Breast epithelium (tissue), 4 donors: Measurements from ENCODE around the gene FGF2. TPM values are rescaled to one million over a fixed set of nuclear protein-coding genes. Genes with fewer than 3 reads are reported as not detected.
A peak's percentile ranks its signal among the peaks of the same experiment; 100 is the strongest.

Experiments used
- DNase-seq, 2 donors: peaks; one replicate each; pipeline ENCODE4 v3.0.0-alpha.2; 2019; ENCODE audit warnings: low spot score in 2 of 2
- H3K27ac ChIP-seq, 2 donors: fragments of 200-600 bp; sonication (generic) in 1 of 2; one replicate each; pipeline ENCODE4 v1.5.1; 2016 to 2019; ENCODE audit warnings: mild to moderate bottlenecking in 1 of 2
- H3K27me3 ChIP-seq, 2 donors: fragments of 200-600 bp; sonication (generic) in 1 of 2; one replicate each; pipeline versions ENCODE4 v1.5.1 to v1.6.0; 2017 to 2019; ENCODE audit warnings: control low read depth in 1 of 2, mild to moderate bottlenecking in 1 of 2
- H3K36me3 ChIP-seq: fragments of 200-600 bp; one replicate; pipeline ENCODE4 v1.5.1; 2019
- H3K4me1 ChIP-seq, 2 donors: fragments of 200-600 bp; sonication (generic); one replicate each; pipeline ENCODE4 v1.5.1; 2016 to 2019; ENCODE audit warnings: control low read depth in 1 of 2
- H3K4me3 ChIP-seq, 3 donors: fragments of 200-600 bp; sonication (generic); 1 replicate in 2 of 3; 2 replicates in 1 of 3; pipeline ENCODE4 v1.5.1; 2016 to 2019; ENCODE audit warnings: mild to moderate bottlenecking in 3 of 3, moderate library complexity in 2 of 3
- H3K9me3 ChIP-seq, 2 donors: fragments of 200-600 bp; sonication (generic) in 1 of 2; one replicate each; pipeline ENCODE4 v1.5.1; 2016 to 2019; ENCODE audit warnings: control low read depth in 1 of 2
- CTCF ChIP-seq, 3 donors: fragments of 450-650 bp; IDR thresholded peaks; one replicate each; pipeline ENCODE4 v1.5.1; 2016 to 2017; ENCODE audit warnings: antibody characterized with exemption in 3 of 3, mild to moderate bottlenecking in 3 of 3, moderate library complexity in 3 of 3
- POLR2A ChIP-seq: fragments of 450-650 bp; IDR thresholded peaks from one replicate; pipeline ENCODE4 v1.6.1; 2016; ENCODE audit warnings: antibody characterized with exemption, mild to moderate bottlenecking, moderate library complexity
- POLR2AphosphoS5 ChIP-seq, 3 donors: sonication (generic); formaldehyde crosslinking; IDR thresholded peaks; one replicate each; pipeline ENCODE4 v1.6.1; 2017; ENCODE audit warnings: antibody characterized with exemption in 3 of 3
- intact Hi-C: fragments of 100-400 bp; cut with DNase I; formaldehyde crosslinking; loops from one replicate; pipeline ENCODE4 v1.15.1; 2023; ENCODE audit warnings: low total_unique reads
- total RNA-seq, 3 donors: library from RNA; depleted of rRNA; stranded (reverse); fragments of >200 nt; gene quantifications; one replicate each; pipeline ENCODE4 v1.1.0, GENCODE V29; 2016

The FGF2 gene
- total RNA-seq, 3 donors from 2014 or later, result 21.6 to 53.6 (median 33.0) TPM

- intact Hi-C loops, result loop anchor here (5.0 kb wide), 1 partner anchor 1035 kb away; no protein-coding TSS in a partner anchor
- Histone ChIP-seq H3K9me3 (no peaks in the 10 kb centered on the region), H3K4me1 (peaks cover 0 to 5% of the 10 kb centered on the region in 2 donors), H3K36me3 (no peaks in the 10 kb centered on the region), H3K27me3 (no peaks in the 10 kb centered on the region), H3K4me3 (no peak overlapping the region), H3K27ac (no peak overlapping the region)
- DNase-seq, result no peak
- TF ChIP-seq POLR2AphosphoS5 (IDR thresholded peaks at IDR 0.05) (no peak), POLR2A (no peak), CTCF (IDR thresholded peaks at IDR 0.05) (no peak)
These were observed 4.2 kb upstream of the FGF2 start for GRCh38 chr4:122822466-122822865.

GRCh38 chr4:122823476-122823875, 3.2 kb upstream of the FGF2 start:
- H3K9me3 ChIP-seq, result no peaks in the 10 kb centered on the region
- H3K27me3 ChIP-seq, result no peaks in the 10 kb centered on the region
- H3K4me3 ChIP-seq, result no peak overlapping the region
- H3K36me3 ChIP-seq, result no peaks in the 10 kb centered on the region
- no peak for DNase-seq
- no peak overlapping the region for H3K27ac ChIP-seq
- peaks cover 2 to 5% of the 10 kb centered on the region in 2 donors for H3K4me1 ChIP-seq
- TF ChIP-seq CTCF (IDR thresholded peaks at IDR 0.05) (no peak), POLR2AphosphoS5 (IDR thresholded peaks at IDR 0.05) (no peak), POLR2A (no peak)
- intact Hi-C loops, result loop anchor here (5.0 kb wide), 1 partner anchor 1036 kb away; no protein-coding TSS in a partner anchor

- Histone ChIP-seq H3K4me1 (peaks cover 2 to 5% of the 10 kb centered on the region in 2 donors), H3K9me3 (no peaks in the 10 kb centered on the region), H3K27me3 (no peaks in the 10 kb centered on the region), H3K27ac (no peak overlapping the region), H3K36me3 (no peaks in the 10 kb centered on the region), H3K4me3 (no peak overlapping the region)
- intact Hi-C loops, result loop anchor here (5.0 kb wide), 1 partner anchor 1037 kb away; no protein-coding TSS in a partner anchor
- TF ChIP-seq CTCF (IDR thresholded peaks at IDR 0.05), result no peak
- no peak for TF ChIP-seq POLR2A
- TF ChIP-seq POLR2AphosphoS5 (IDR thresholded peaks at IDR 0.05), result no peak
- no peak for DNase-seq
These were observed 2.0 kb upstream of the FGF2 start for GRCh38 chr4:122824616-122825015.

- TF ChIP-seq CTCF (IDR thresholded peaks at IDR 0.05) (no peak), POLR2A (no peak), POLR2AphosphoS5 (IDR thresholded peaks at IDR 0.05) (no peak)
- Histone ChIP-seq H3K36me3 (no peaks in the 10 kb centered on the region), H3K4me1 (peaks cover 5 to 6% of the 10 kb centered on the region in 2 donors), H3K4me3 (peak overlapping the region; percentile 78 to 82 (median 79)), H3K9me3 (no peaks in the 10 kb centered on the region), H3K27ac (peak overlapping the region; percentile 92), H3K27me3 (no peaks in the 10 kb centered on the region)
- intact Hi-C loops, result no loop called here
- DNase-seq, result no peak
These were observed 528 bp upstream of the FGF2 start for GRCh38 chr4:122826079-122826527.

GRCh38 chr4:122827258-122827878, 737 bp downstream of the FGF2 start:
- Histone ChIP-seq H3K4me1 (peaks cover 5 to 7% of the 10 kb centered on the region in 2 donors), H3K36me3 (no peaks in the 10 kb centered on the region), H3K9me3 (no peaks in the 10 kb centered on the region), H3K27me3 (no peaks in the 10 kb centered on the region), H3K4me3 (peak overlapping the region; percentile 78 to 82 (median 79)), H3K27ac (peak overlapping the region; percentile 92)
- intact Hi-C loops, result no loop called here
- peak in 1 of 2 donors; percentile 20 for DNase-seq
- no peak for TF ChIP-seq CTCF (IDR thresholded peaks at IDR 0.05)
- TF ChIP-seq POLR2AphosphoS5 (IDR thresholded peaks at IDR 0.05), result peak in 2 of 3 donors; percentile 11 to 44
- no peak for TF ChIP-seq POLR2A
